ENCODE data around the gene POTEC.
"Not testable (repeated sequence)": the region's sequence is repeated elsewhere in the genome, so short reads cannot be mapped to it uniquely, and the experiment has no call there.

The POTEC gene

GRCh38 chr18:14543446-14543964 is at the start of gene POTEC:
TSS of gene POTEC (minus strand) at chr18:14543600. CDS start at chr18:14543146, 454 bp downstream.
- not testable (repeated sequence) for H3K27ac ChIP-seq (ENCODE audit: low read length); H3K9me3 ChIP-seq (ENCODE audit: control insufficient read depth, insufficient read depth, low read length); H3K4me1 ChIP-seq (ENCODE audit: control insufficient read depth, insufficient read depth, low read length); H3K36me3 ChIP-seq (ENCODE audit: control insufficient read depth, insufficient read depth, low read length); H3K4me3 ChIP-seq (ENCODE audit: low read length); DNase-seq (ENCODE audit: low read depth, low spot score); H3K27me3 ChIP-seq (ENCODE audit: control insufficient read depth, insufficient read depth, low read length)
- 100% methylated on average over 19 of the region's 46 CpGs for WGBS (ENCODE audit: insufficient coverage, insufficient read length)

GRCh38 chr18:14577971-14578370 is 34.6 kb upstream of the POTEC start:
- Histone ChIP-seq H3K9me3 (ENCODE audit: control insufficient read depth, insufficient read depth, low read length) (no peaks in the 10 kb centered on the region), H3K36me3 (ENCODE audit: control insufficient read depth, insufficient read depth, low read length) (no peaks in the 10 kb centered on the region), H3K27ac (ENCODE audit: low read length) (no peak overlapping the region), H3K4me1 (ENCODE audit: control insufficient read depth, insufficient read depth, low read length) (no peaks in the 10 kb centered on the region), H3K27me3 (ENCODE audit: control insufficient read depth, insufficient read depth, low read length) (no peaks in the 10 kb centered on the region), H3K4me3 (ENCODE audit: low read length) (no peak overlapping the region)
- WGBS (ENCODE audit: insufficient coverage, insufficient read length), result no CpG with 5 or more reads among the region's 3 CpGs
- no peak for DNase-seq (ENCODE audit: low read depth, low spot score)

- H3K4me1 ChIP-seq (ENCODE audit: control insufficient read depth, insufficient read depth, low read length); DNase-seq (ENCODE audit: low read depth, low spot score); H3K36me3 ChIP-seq (ENCODE audit: control insufficient read depth, insufficient read depth, low read length); H3K9me3 ChIP-seq (ENCODE audit: control insufficient read depth, insufficient read depth, low read length); H3K27me3 ChIP-seq (ENCODE audit: control insufficient read depth, insufficient read depth, low read length); H3K4me3 ChIP-seq (ENCODE audit: low read length); H3K27ac ChIP-seq (ENCODE audit: low read length): not testable (repeated sequence)
- no CpG with 5 or more reads among the region's 2 CpGs for WGBS (ENCODE audit: insufficient coverage, insufficient read length)
Observed at GRCh38 chr18:14559502-14559901, 16.1 kb upstream of the POTEC start.

GRCh38 chr18:14531659-14532058 is 11.7 kb downstream of the POTEC start:
- DNase-seq (ENCODE audit: low read depth, low spot score); H3K36me3 ChIP-seq (ENCODE audit: control insufficient read depth, insufficient read depth, low read length): not testable (repeated sequence)
- no CpG with 5 or more reads among the region's 1 CpG for WGBS (ENCODE audit: insufficient coverage, insufficient read length)

GRCh38 chr18:14510707-14511106 is 32.7 kb downstream of the POTEC start:
- H3K27ac ChIP-seq (ENCODE audit: low read length); H3K9me3 ChIP-seq (ENCODE audit: control insufficient read depth, insufficient read depth, low read length); H3K27me3 ChIP-seq (ENCODE audit: control insufficient read depth, insufficient read depth, low read length); H3K36me3 ChIP-seq (ENCODE audit: control insufficient read depth, insufficient read depth, low read length); H3K4me3 ChIP-seq (ENCODE audit: low read length); DNase-seq (ENCODE audit: low read depth, low spot score); H3K4me1 ChIP-seq (ENCODE audit: control insufficient read depth, insufficient read depth, low read length): not testable (repeated sequence)
- whole genome bisulfite sequencing (ENCODE audit: insufficient coverage, insufficient read length), result no CpG with 5 or more reads among the region's 3 CpGs

More at GRCh38 chr18:14531659-14532058, 11.7 kb downstream of the POTEC start:
- not testable (repeated sequence) for H3K4me3 ChIP-seq (ENCODE audit: low read length); H3K27ac ChIP-seq (ENCODE audit: low read length); H3K4me1 ChIP-seq (ENCODE audit: control insufficient read depth, insufficient read depth, low read length); H3K27me3 ChIP-seq (ENCODE audit: control insufficient read depth, insufficient read depth, low read length); H3K9me3 ChIP-seq (ENCODE audit: control insufficient read depth, insufficient read depth, low read length)

- not testable (repeated sequence) for H3K4me1 ChIP-seq (ENCODE audit: control insufficient read depth, insufficient read depth, low read length); H3K36me3 ChIP-seq (ENCODE audit: control insufficient read depth, insufficient read depth, low read length); DNase-seq (ENCODE audit: low read depth, low spot score); H3K4me3 ChIP-seq (ENCODE audit: low read length); H3K9me3 ChIP-seq (ENCODE audit: control insufficient read depth, insufficient read depth, low read length); H3K27ac ChIP-seq (ENCODE audit: low read length); H3K27me3 ChIP-seq (ENCODE audit: control insufficient read depth, insufficient read depth, low read length)
- no CpG with 5 or more reads among the region's 8 CpGs for WGBS (ENCODE audit: insufficient coverage, insufficient read length)
Observed at GRCh38 chr18:14503691-14504090, 39.7 kb downstream of the POTEC start.

GRCh38 chr18:14501894-14502293 is 41.5 kb downstream of the POTEC start:
- DNase-seq (ENCODE audit: low read depth, low spot score); H3K4me1 ChIP-seq (ENCODE audit: control insufficient read depth, insufficient read depth, low read length); H3K4me3 ChIP-seq (ENCODE audit: low read length); H3K9me3 ChIP-seq (ENCODE audit: control insufficient read depth, insufficient read depth, low read length); H3K27ac ChIP-seq (ENCODE audit: low read length); H3K27me3 ChIP-seq (ENCODE audit: control insufficient read depth, insufficient read depth, low read length); H3K36me3 ChIP-seq (ENCODE audit: control insufficient read depth, insufficient read depth, low read length): not testable (repeated sequence)
- no CpG with 5 or more reads among the region's 4 CpGs for WGBS (ENCODE audit: insufficient coverage, insufficient read length)

GRCh38 chr18:14489256-14490014 is 54.0 kb downstream of the POTEC start:
- H3K27ac ChIP-seq (ENCODE audit: low read length); H3K4me3 ChIP-seq (ENCODE audit: low read length); DNase-seq (ENCODE audit: low read depth, low spot score); H3K9me3 ChIP-seq (ENCODE audit: control insufficient read depth, insufficient read depth, low read length); H3K4me1 ChIP-seq (ENCODE audit: control insufficient read depth, insufficient read depth, low read length); H3K27me3 ChIP-seq (ENCODE audit: control insufficient read depth, insufficient read depth, low read length); H3K36me3 ChIP-seq (ENCODE audit: control insufficient read depth, insufficient read depth, low read length): not testable (repeated sequence)
- no CpG with 5 or more reads among the region's 47 CpGs for WGBS (ENCODE audit: insufficient coverage, insufficient read length)

GRCh38 chr18:14488789-14489188 is 54.6 kb downstream of the POTEC start:
- H3K27me3 ChIP-seq (ENCODE audit: control insufficient read depth, insufficient read depth, low read length); H3K36me3 ChIP-seq (ENCODE audit: control insufficient read depth, insufficient read depth, low read length); H3K9me3 ChIP-seq (ENCODE audit: control insufficient read depth, insufficient read depth, low read length); H3K27ac ChIP-seq (ENCODE audit: low read length); H3K4me1 ChIP-seq (ENCODE audit: control insufficient read depth, insufficient read depth, low read length); H3K4me3 ChIP-seq (ENCODE audit: low read length); DNase-seq (ENCODE audit: low read depth, low spot score): not testable (repeated sequence)
- no CpG with 5 or more reads among the region's 17 CpGs for WGBS (ENCODE audit: insufficient coverage, insufficient read length)

GRCh38 chr18:14486926-14487580 is 56.3 kb downstream of the POTEC start:
- H3K27me3 ChIP-seq (ENCODE audit: control insufficient read depth, insufficient read depth, low read length); H3K4me3 ChIP-seq (ENCODE audit: low read length); H3K9me3 ChIP-seq (ENCODE audit: control insufficient read depth, insufficient read depth, low read length); H3K4me1 ChIP-seq (ENCODE audit: control insufficient read depth, insufficient read depth, low read length); DNase-seq (ENCODE audit: low read depth, low spot score); H3K36me3 ChIP-seq (ENCODE audit: control insufficient read depth, insufficient read depth, low read length); H3K27ac ChIP-seq (ENCODE audit: low read length): not testable (repeated sequence)
- no CpG with 5 or more reads among the region's 42 CpGs for WGBS (ENCODE audit: insufficient coverage, insufficient read length)
